ENCODE data around the gene PLA2G1B.
A peak's percentile ranks its signal among the peaks of the same experiment; 100 is the strongest.

Gene PLA2G1B

DNA sequence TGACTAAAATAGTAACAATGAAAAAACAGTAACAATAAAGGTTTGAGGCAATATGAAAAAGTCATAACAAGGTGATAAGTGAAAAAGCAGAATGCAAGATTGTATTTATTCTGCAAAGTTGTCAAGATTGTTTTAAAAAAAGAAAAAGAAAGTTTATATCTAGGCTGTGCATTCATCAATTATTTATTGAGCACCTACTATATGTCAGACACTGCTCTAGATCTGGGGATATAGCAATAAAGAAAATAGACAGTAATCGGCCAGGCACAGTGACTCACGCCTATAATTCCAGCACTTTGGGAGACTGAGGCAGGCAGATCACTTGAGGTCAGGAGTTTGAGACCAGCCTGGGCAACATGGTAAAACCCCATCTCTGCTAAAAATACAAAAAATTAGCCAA lies 3.8 kb downstream of the PLA2G1B start:
- no peak for DNase-seq

GRCh38 chr12:120321382-120322202 lies 6.0 kb downstream of the PLA2G1B start:
- no peak for DNase-seq

DNA sequence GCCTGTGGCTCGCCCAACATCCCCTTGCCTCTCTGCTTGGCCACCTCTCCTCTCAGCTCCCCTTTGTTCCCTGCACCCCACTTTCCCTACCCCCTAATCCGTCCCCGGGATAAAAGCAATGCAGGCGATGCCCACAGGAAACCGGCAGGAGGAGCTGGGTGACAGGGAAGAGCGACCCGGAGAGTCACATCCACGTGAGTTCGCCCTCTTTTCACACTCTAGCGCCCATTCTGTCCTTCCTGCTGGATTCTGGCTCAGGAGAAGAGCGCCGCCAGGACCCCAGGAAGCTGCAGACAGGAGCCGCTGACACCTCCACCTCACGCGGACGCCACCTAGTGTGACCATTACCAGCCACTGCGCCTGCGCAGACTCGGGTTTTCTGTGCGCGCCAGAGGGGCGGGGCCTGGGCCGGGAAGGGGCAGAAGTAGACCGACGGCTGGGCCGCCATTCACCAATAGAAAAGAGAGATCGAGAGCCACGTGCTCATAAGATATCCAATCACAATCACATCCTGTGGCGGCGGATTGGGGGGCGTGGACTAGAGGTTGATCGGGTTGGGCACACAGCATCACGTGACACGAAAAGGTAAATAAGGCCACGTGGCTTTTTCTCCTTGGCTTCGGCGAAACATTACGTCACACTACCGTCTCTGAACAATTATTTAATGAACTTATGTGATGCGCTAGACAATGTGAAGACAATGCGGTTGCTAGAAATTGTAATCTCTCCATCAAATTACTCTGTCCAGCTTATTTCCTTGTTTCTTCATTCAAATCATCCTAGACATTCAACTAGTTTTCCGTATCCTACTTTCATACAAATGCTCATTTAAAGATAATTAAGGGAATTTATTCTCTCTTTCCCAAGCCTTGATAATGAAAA lies 10.1 kb downstream of the PLA2G1B start:
- DNase-seq = peak; percentile 99

DNA sequence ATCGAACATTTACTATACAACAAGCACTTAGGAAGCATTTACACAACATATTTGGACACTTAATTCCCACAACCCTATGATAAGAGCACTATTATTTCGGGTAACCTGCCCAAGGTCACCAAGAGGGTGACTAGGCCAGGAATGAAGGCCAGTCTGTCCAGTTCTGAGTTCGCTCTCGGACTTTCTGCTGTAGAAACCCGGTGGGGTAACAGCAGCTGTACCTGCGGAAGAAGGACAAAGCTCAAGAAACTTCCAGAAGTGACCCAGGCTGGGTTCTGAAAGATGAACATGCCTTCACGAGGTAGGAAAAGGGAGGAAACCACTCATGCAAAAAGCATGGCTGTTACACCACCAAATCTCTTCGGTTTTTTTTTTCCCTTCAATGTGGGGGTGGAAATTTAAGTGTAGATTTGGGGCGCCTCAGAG lies 10.8 kb downstream of the PLA2G1B start:
- DNase-seq = no peak

DNA sequence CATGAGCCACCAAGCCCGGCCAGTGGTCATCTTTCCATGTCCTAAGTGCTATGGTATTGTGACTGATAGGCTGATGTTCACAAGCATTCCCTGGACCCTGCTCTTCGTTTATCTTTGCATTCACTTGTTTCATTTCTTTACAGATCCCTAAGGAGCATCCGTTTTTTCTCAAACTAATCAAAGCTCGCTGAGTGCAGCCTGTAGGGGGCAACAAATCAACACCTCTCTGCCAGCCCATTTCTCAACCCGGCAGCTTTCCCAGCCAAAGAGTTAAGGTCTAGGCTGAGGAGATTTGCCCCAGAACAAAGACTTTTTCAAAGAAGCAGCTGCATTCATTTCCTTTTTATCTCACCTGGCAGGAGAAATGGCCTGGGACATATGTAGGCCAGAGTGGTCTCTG lies 13.4 kb downstream of the PLA2G1B start:
- no peak for DNase-seq

- DNase-seq = peak; percentile 93
Measured at GRCh38 chr12:120301962-120302815, 25.4 kb downstream of the PLA2G1B start, which contains the start of gene SIRT4. TSS of gene SIRT4 (plus strand) at chr12:120302321. CDS start at chr12:120303562, 1,241 bp downstream.

GRCh38 chr12:120292661-120293531 lies 34.7 kb downstream of the PLA2G1B start, which contains the start of gene RNU4-1:
TSS of gene RNU4-1 (minus strand) at chr12:120293237.
- DNase-seq = peak; percentile 98

DNA sequence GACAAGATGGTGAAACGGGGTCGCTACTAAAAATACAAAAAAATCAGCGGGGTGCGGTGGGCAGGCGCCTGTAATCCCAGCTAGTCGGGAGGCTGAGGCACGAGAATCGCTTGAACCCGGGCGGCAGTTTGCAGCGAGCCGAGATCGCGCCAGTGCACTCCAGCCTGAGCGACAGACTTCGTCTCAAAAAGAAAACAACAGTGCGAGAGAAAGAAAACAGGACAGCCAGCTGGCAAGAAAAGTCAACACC lies 35.2 kb downstream of the PLA2G1B start:
- no peak for DNase-seq

DNA sequence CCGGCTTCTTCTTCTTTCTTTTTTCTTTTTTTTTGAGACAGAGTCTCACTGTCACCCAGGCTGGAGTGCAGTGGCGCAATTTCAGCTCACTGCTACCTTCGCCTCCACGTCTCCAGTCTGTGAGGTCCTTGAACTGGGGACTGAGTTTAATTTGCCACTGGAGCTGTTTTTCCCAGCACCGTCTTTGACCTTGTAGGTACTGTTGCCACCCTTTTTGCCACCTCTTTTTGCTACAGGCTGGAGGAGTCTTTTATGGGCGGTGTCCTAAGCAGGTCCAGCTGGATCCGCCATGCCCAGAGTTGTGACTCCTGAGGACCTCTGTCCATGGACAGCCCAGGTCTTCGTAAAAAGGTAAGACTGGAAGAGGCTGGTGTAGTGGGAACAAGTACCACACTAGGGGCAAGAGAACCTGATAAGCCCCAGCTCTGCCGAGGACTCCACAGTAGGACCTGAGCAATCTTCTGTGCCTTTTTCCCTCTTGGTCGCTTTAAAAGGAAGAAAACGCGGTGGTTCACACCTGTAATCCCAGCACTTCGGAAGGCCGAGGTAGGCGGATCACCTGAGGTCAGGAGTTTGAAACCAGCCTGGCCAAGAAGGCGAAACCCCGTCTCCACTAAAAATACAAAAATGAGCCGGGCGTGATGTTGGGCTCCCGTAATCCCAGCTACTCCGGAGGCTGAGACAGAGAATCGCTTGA lies 36.8 kb downstream of the PLA2G1B start:
- no peak for DNase-seq

DNA sequence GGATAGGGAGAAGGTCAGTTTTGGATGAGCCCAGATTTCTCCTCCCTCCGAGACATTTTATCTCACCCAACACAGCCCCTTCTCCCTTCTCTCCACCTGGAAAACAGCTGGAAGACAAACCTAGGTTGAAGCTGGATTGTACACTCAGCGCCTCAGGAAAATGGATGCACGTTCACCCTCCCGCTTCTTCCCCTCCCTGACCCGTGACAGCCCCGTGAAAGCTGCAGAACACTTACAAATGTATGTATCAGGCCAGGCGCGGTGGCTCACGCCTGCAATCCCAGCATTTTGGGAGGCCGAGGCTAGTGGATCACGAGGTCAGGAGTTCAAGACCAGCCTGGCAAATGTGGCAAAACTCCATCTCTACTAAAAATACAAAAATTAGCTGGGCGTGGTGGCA lies 40.1 kb downstream of the PLA2G1B start:
- no peak for DNase-seq

DNA sequence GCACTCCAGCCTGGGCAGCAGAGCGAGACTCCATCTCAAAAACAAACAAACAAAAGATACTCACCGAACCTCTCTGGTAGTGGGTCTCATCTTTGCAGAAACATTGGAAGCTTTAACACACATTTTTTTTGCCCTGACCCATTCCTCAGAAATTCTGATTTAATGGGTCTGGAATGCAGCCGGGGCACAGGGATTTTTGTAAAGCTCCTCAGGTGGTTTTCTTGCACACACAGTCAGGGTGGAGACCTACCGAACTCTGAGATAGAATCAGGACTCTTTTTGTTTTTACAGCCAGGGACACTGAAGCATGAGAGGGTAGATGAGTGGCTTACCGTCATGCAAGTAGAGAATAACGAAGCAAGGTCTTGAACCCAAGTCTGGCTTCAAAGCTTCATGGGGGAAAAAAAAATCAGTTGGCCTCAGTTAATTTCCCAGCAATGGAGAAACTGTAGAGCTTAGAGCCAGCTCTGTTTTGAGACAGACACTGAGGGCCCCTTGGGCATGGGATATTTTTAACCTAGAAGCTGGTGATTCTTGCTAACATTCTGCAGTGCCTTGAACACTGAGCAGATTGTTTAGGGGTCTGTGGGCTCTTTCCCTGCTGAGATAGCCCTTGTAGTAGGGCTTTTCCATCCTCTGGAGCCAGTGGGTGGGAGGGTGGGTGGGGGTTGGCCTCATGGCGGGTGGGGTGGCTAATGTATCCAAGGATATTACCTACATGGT lies 40.6 kb downstream of the PLA2G1B start:
- DNase-seq = no peak

GRCh38 chr12:120284381-120284780 lies 43.2 kb downstream of the PLA2G1B start:
- no peak for DNase-seq

- peak; percentile 31 for DNase-seq
Measured at GRCh38 chr12:120283318-120283717, 44.3 kb downstream of the PLA2G1B start.

DNA sequence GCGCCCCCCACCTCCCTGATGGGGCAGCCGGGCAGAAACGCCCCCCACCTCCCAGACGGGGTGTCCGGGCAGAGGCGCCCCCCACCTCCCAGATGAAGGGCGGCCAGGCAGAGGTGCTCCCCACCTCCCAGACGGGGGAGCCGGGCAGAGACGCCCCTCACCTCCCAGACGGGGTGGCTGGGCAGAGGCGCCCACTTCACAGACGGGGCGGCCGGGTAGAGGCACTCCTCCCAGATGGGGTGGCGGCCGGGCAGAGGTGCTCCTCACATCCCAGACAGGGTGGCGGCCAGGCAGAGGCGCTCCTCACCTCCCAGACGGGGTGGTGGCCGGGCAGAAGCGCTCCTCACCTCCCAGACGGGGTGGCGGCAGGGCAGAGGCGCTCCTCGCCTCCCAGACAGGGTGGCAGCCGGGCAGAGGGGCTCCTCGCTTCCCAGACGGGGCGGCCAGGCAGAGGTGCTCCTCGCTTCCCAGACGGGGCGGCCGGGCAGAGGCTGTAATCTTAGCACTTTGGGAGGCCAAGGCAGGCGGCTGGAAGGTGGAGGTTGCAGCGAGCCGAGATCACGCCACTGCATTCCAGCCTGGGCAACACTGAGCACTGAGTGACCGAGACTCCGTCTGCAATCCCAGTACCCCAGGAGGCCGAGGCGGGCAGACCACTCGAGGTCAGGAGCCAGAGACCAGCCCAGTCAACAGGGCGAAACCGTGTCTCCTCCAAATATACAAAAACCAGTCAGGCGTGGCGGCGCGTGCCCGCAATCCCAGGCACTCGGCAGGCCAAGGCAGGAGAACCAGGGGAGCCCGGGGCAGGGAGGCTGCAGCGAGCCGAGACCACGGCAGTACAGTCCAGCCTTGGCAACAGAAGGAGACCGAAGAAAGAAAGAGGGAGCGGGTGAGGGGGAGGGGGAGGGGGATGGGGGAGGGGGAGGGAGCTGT lies 49.2 kb downstream of the PLA2G1B start:
- no peak for DNase-seq

DNA sequence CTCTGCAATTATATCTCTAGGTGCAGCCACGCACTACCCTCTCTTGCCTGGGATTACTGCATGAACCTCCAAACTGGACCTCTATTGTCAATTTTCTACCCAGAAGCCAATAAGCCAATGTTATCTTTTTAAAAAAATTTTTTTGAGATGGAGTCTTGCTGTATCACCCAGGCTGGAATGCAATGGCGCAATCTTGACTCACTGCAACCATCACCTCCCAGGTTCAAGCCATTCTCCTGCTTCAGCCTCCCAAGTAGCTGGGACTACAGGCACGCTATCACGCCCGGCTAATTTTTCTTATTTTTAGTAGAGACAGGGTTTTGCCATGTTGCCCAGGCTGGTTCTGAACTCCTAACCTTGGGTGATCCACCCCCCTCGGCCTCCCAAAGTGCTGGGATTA lies 50.8 kb downstream of the PLA2G1B start:
- DNase-seq = peak; percentile 60

Measured in fibroblast of skin of abdomen (primary cell).